Central memory CD8-positive, alpha-beta T cell (primary cell): ENCODE data around the gene PPP1R12B.
"Not testable (repeated sequence)": the region's sequence is repeated elsewhere in the genome, so short reads cannot be mapped to it uniquely, and the experiment has no call there.

Experiments used
- ATAC-seq: fragments of 150-1000 bp; cut with Tn5 transposase; replicated peaks from 2 replicates; pipeline ENCODE4 v1.10.0; 2022; ENCODE audit warnings: mild to moderate bottlenecking, moderate FRiP score, moderate number of reproducible peaks; ENCODE audit not compliant: poor library complexity, severe bottlenecking; ENCODE audit errors: extremely low read depth
- DNase-seq, 2 donors: peaks; one replicate each; pipeline ENCODE4 v3.0.0; 2021; ENCODE audit warnings: low spot score in 2 of 2
- H3K27ac Mint-ChIP-seq: one replicate; pipeline ENCODE4 v1.8.0; 2022; ENCODE audit warnings: low read depth, mild to moderate bottlenecking, moderate library complexity, mixed read lengths
- H3K27me3 Mint-ChIP-seq: one replicate; pipeline ENCODE4 v1.8.0; 2022; ENCODE audit warnings: mixed read lengths
- H3K36me3 Mint-ChIP-seq: one replicate; pipeline ENCODE4 v1.8.0; 2022; ENCODE audit warnings: mild to moderate bottlenecking, moderate library complexity, mixed read lengths; ENCODE audit not compliant: insufficient read depth
- H3K4me1 Mint-ChIP-seq: one replicate; pipeline ENCODE4 v1.8.0; 2022; ENCODE audit warnings: mixed read lengths
- H3K4me3 Mint-ChIP-seq: one replicate; pipeline ENCODE4 v1.8.0; 2022; ENCODE audit warnings: mild to moderate bottlenecking, moderate library complexity, mixed read lengths
- H3K9me3 Mint-ChIP-seq: one replicate; pipeline ENCODE4 v1.8.0; 2022; ENCODE audit warnings: mixed read lengths

The PPP1R12B gene

GRCh38 chr1:202319381-202320080, 29.0 kb upstream of the PPP1R12B start:
- Mint-ChIP-seq H3K27me3 (no peaks in the 10 kb centered on the region), H3K9me3 (no peaks in the 10 kb centered on the region), H3K4me3 (no peak overlapping the region), H3K4me1 (peaks cover 4% of the 10 kb centered on the region), H3K36me3 (peaks cover 14% of the 10 kb centered on the region), H3K27ac (peak overlapping the region; percentile 6)
- DNase-seq (no peak), ATAC-seq (no peak)

- ATAC-seq = no peak
- H3K27me3 Mint-ChIP-seq = no peaks in the 10 kb centered on the region
- H3K4me3 Mint-ChIP-seq = no peak overlapping the region
These were observed 28.5 kb upstream of the PPP1R12B start for GRCh38 chr1:202320081-202320405.

GRCh38 chr1:202323731-202324130, 24.8 kb upstream of the PPP1R12B start:
- Mint-ChIP-seq H3K27ac (no peak overlapping the region), H3K4me1 (no peaks in the 10 kb centered on the region), H3K4me3 (no peak overlapping the region), H3K36me3 (peaks cover 3% of the 10 kb centered on the region), H3K27me3 (no peaks in the 10 kb centered on the region), H3K9me3 (no peaks in the 10 kb centered on the region)
- ATAC-seq = no peak
- no peak for DNase-seq

More at GRCh38 chr1:202320081-202320405, 28.5 kb upstream of the PPP1R12B start:
- H3K36me3 Mint-ChIP-seq = peaks cover 12% of the 10 kb centered on the region
- DNase-seq = no peak
- peaks cover 4% of the 10 kb centered on the region for H3K4me1 Mint-ChIP-seq
- H3K9me3 Mint-ChIP-seq = no peaks in the 10 kb centered on the region
- no peak overlapping the region for H3K27ac Mint-ChIP-seq

GRCh38 chr1:202324646-202325045, 23.9 kb upstream of the PPP1R12B start:
- no peaks in the 10 kb centered on the region for H3K4me1 Mint-ChIP-seq
- H3K36me3 Mint-ChIP-seq = peaks cover 2% of the 10 kb centered on the region
- H3K27me3 Mint-ChIP-seq = no peaks in the 10 kb centered on the region
- DNase-seq (no peak), ATAC-seq (no peak)
- H3K9me3 Mint-ChIP-seq = no peaks in the 10 kb centered on the region
- no peak overlapping the region for H3K4me3 Mint-ChIP-seq
- no peak overlapping the region for H3K27ac Mint-ChIP-seq

GRCh38 chr1:202329891-202330290, 18.6 kb upstream of the PPP1R12B start:
- Mint-ChIP-seq H3K4me3 (no peak overlapping the region), H3K27me3 (no peaks in the 10 kb centered on the region), H3K9me3 (no peaks in the 10 kb centered on the region), H3K27ac (no peak overlapping the region), H3K36me3 (peaks cover 4% of the 10 kb centered on the region), H3K4me1 (no peaks in the 10 kb centered on the region)
- ATAC-seq (no peak), DNase-seq (no peak)

GRCh38 chr1:202333861-202334260, 14.6 kb upstream of the PPP1R12B start:
- H3K36me3 Mint-ChIP-seq = peaks cover 4% of the 10 kb centered on the region
- no peaks in the 10 kb centered on the region for H3K9me3 Mint-ChIP-seq
- DNase-seq (no peak), ATAC-seq (no peak)
- no peaks in the 10 kb centered on the region for H3K27me3 Mint-ChIP-seq
- no peak overlapping the region for H3K27ac Mint-ChIP-seq
- H3K4me3 Mint-ChIP-seq = no peak overlapping the region
- no peaks in the 10 kb centered on the region for H3K4me1 Mint-ChIP-seq

- Mint-ChIP-seq H3K9me3 (no peaks in the 10 kb centered on the region), H3K4me3 (no peak overlapping the region), H3K27ac (no peak overlapping the region), H3K4me1 (peaks cover 34% of the 10 kb centered on the region), H3K27me3 (no peaks in the 10 kb centered on the region), H3K36me3 (peaks cover 8% of the 10 kb centered on the region)
- DNase-seq (no peak), ATAC-seq (no peak)
These were observed 4.7 kb upstream of the PPP1R12B start for GRCh38 chr1:202343652-202344349.

GRCh38 chr1:202348005-202348508, 442 bp upstream of the PPP1R12B start:
- Mint-ChIP-seq H3K9me3 (no peaks in the 10 kb centered on the region), H3K27ac (peak overlapping the region; percentile 68), H3K36me3 (no peaks in the 10 kb centered on the region), H3K4me1 (peaks cover 32% of the 10 kb centered on the region), H3K27me3 (no peaks in the 10 kb centered on the region), H3K4me3 (peak overlapping the region; percentile 99)
- DNase-seq = no peak
- no peak for ATAC-seq

- Mint-ChIP-seq H3K27ac (peak overlapping the region; percentile 64), H3K4me3 (peak overlapping the region; percentile 99), H3K27me3 (no peaks in the 10 kb centered on the region), H3K9me3 (no peaks in the 10 kb centered on the region), H3K36me3 (peaks cover 2% of the 10 kb centered on the region), H3K4me1 (peaks cover 27% of the 10 kb centered on the region)
- ATAC-seq (no peak), DNase-seq (no peak)
These were observed 868 bp downstream of the PPP1R12B start for GRCh38 chr1:202349206-202349928.

GRCh38 chr1:202351725-202352124, 3.2 kb downstream of the PPP1R12B start:
- Mint-ChIP-seq H3K27me3 (no peaks in the 10 kb centered on the region), H3K36me3 (peaks cover 2% of the 10 kb centered on the region), H3K27ac (no peak overlapping the region), H3K4me1 (peaks cover 43% of the 10 kb centered on the region), H3K9me3 (no peaks in the 10 kb centered on the region), H3K4me3 (no peak overlapping the region)
- ATAC-seq = no peak
- DNase-seq = no peak

- H3K36me3 Mint-ChIP-seq, H3K9me3 Mint-ChIP-seq, ATAC-seq, H3K27me3 Mint-ChIP-seq, DNase-seq, H3K27ac Mint-ChIP-seq, H3K4me3 Mint-ChIP-seq: not testable (repeated sequence)
- peaks cover 41% of the 10 kb centered on the region for H3K4me1 Mint-ChIP-seq
These were observed 4.2 kb downstream of the PPP1R12B start for GRCh38 chr1:202352583-202353197.

- DNase-seq = no peak
- H3K27me3 Mint-ChIP-seq = no peaks in the 10 kb centered on the region
- H3K4me1 Mint-ChIP-seq = peaks cover 18% of the 10 kb centered on the region
- no peak for ATAC-seq
- peaks cover 2% of the 10 kb centered on the region for H3K36me3 Mint-ChIP-seq
- no peaks in the 10 kb centered on the region for H3K9me3 Mint-ChIP-seq
- H3K27ac Mint-ChIP-seq = no peak overlapping the region
- H3K4me3 Mint-ChIP-seq = no peak overlapping the region
These were observed 7.5 kb downstream of the PPP1R12B start for GRCh38 chr1:202355944-202356553.
